ENCODE data around the gene OTOP2.
"Not testable (repeated sequence)": the region's sequence is repeated elsewhere in the genome, so short reads cannot be mapped to it uniquely, and the experiment has no call there.

Gene OTOP2

GRCh38 chr17:74971069-74971841 is 47.2 kb downstream of the OTOP2 start:
- DNase-seq (ENCODE audit: low read depth in 2 of 2, low spot score in 1 of 2): no peak

GRCh38 chr17:74971842-74972106 is 47.7 kb downstream of the OTOP2 start:
- DNase-seq (ENCODE audit: low read depth in 2 of 2, low spot score in 1 of 2): no peak

GRCh38 chr17:74972107-74972972 is 48.3 kb downstream of the OTOP2 start, which contains the start of gene HID1:
Gene HID1 (minus strand): TSS chr17:74972759. CDS start chr17:74972656, 103 bp downstream.
- peak; percentile 49 to 67 for DNase-seq (ENCODE audit: low read depth in 2 of 2, low spot score in 1 of 2)

- DNase-seq (ENCODE audit: low read depth in 2 of 2, low spot score in 1 of 2): no peak
These were observed 48.9 kb downstream of the OTOP2 start for GRCh38 chr17:74972973-74973328.

GRCh38 chr17:74975943-74976342 is 51.9 kb downstream of the OTOP2 start:
- DNase-seq (ENCODE audit: low read depth in 2 of 2, low spot score in 1 of 2): no peak

- no peak for DNase-seq (ENCODE audit: low read depth in 2 of 2, low spot score in 1 of 2)
These were observed 53.7 kb downstream of the OTOP2 start for GRCh38 chr17:74977802-74978201.

GRCh38 chr17:74978240-74978639 is 54.2 kb downstream of the OTOP2 start:
- no peak for DNase-seq (ENCODE audit: low read depth in 2 of 2, low spot score in 1 of 2)

- DNase-seq (ENCODE audit: low read depth in 2 of 2, low spot score in 1 of 2): no peak
These were observed 55.5 kb downstream of the OTOP2 start for GRCh38 chr17:74979408-74980146.

GRCh38 chr17:74981318-74981978 is 57.4 kb downstream of the OTOP2 start:
- no peak for DNase-seq (ENCODE audit: low read depth in 2 of 2, low spot score in 1 of 2)

- DNase-seq (ENCODE audit: low read depth in 2 of 2, low spot score in 1 of 2): peak; percentile 42 to 44
These were observed 58.0 kb downstream of the OTOP2 start for GRCh38 chr17:74981979-74982662.

- not testable (repeated sequence) for DNase-seq (ENCODE audit: low read depth in 2 of 2, low spot score in 1 of 2)
These were observed 58.7 kb downstream of the OTOP2 start for GRCh38 chr17:74982663-74983313.
